Activated naive CD4-positive, alpha-beta T cell treated with anti-CD3 and anti-CD28 coated beads, Interleukin-2, amount 50 U/mL, for 16 hours (primary cell): ENCODE measurements around the gene CER1.

Experiments
- DNase-seq: peaks from one replicate; pipeline ENCODE4 v3.0.0-alpha.2; 2020

The CER1 gene

GRCh38 chr9:14722391-14723035 lies at the start of gene CER1:
Gene CER1 (minus strand): TSS chr9:14722733. CDS start chr9:14722672, 61 bp downstream.
- no peak for DNase-seq

- no peak for DNase-seq
Measured at GRCh38 chr9:14770592-14770991, 48.1 kb upstream of the CER1 start.

GRCh38 chr9:14769230-14769571 lies 46.7 kb upstream of the CER1 start:
- DNase-seq = no peak

- DNase-seq = no peak
Measured at GRCh38 chr9:14768405-14769229, 46.1 kb upstream of the CER1 start.

GRCh38 chr9:14766299-14766698 lies 43.8 kb upstream of the CER1 start:
- no peak for DNase-seq

- DNase-seq = no peak
Measured at GRCh38 chr9:14761584-14761983, 39.1 kb upstream of the CER1 start.

- no peak for DNase-seq
Measured at GRCh38 chr9:14760060-14760459, 37.5 kb upstream of the CER1 start.

GRCh38 chr9:14756291-14756690 lies 33.8 kb upstream of the CER1 start:
- no peak for DNase-seq

GRCh38 chr9:14752871-14753270 lies 30.3 kb upstream of the CER1 start:
- DNase-seq = no peak

GRCh38 chr9:14752271-14752670 lies 29.7 kb upstream of the CER1 start:
- no peak for DNase-seq

GRCh38 chr9:14750821-14751220 lies 28.3 kb upstream of the CER1 start:
- DNase-seq = no peak

- no peak for DNase-seq
Measured at GRCh38 chr9:14749741-14750211, 27.2 kb upstream of the CER1 start.

GRCh38 chr9:14748373-14748772 lies 25.8 kb upstream of the CER1 start:
- DNase-seq = no peak

GRCh38 chr9:14747111-14747510 lies 24.6 kb upstream of the CER1 start:
- no peak for DNase-seq

GRCh38 chr9:14746626-14747025 lies 24.1 kb upstream of the CER1 start:
- DNase-seq = no peak

GRCh38 chr9:14744768-14745167 lies 22.2 kb upstream of the CER1 start:
- DNase-seq = no peak

- DNase-seq = no peak
Measured at GRCh38 chr9:14741369-14741768, 18.8 kb upstream of the CER1 start.

GRCh38 chr9:14733133-14733532 lies 10.6 kb upstream of the CER1 start:
- no peak for DNase-seq

- DNase-seq = no peak
Measured at GRCh38 chr9:14731294-14731981, 8.9 kb upstream of the CER1 start.

GRCh38 chr9:14730461-14730898 lies 7.9 kb upstream of the CER1 start:
- DNase-seq = no peak

GRCh38 chr9:14723301-14723700 lies 768 bp upstream of the CER1 start:
- DNase-seq = no peak

- no peak for DNase-seq
Measured at GRCh38 chr9:14719231-14719923, 3.2 kb downstream of the CER1 start.

- DNase-seq = no peak
Measured at GRCh38 chr9:14715102-14715501, 7.4 kb downstream of the CER1 start.
